Muscle layer of duodenum (tissue), 2 donors: ENCODE data around the gene ZRANB3.
"Not testable (repeated sequence)": the region's sequence is repeated elsewhere in the genome, so short reads cannot be mapped to it uniquely, and the experiment has no call there.

Experiments
- H3K27ac ChIP-seq: one replicate; pipeline ENCODE4 v1.7.0; 2013; ENCODE audit warnings: mild to moderate bottlenecking, low read length
- H3K27me3 ChIP-seq: one replicate; pipeline ENCODE4 v1.7.0; 2013; ENCODE audit warnings: low read depth, mild to moderate bottlenecking, control low read depth, low read length
- H3K36me3 ChIP-seq, 2 donors: one replicate each; pipeline ENCODE4 v1.7.0; 2013; ENCODE audit warnings: low read length in 2 of 2, control low read depth in 1 of 2, mild to moderate bottlenecking in 1 of 2; ENCODE audit not compliant: insufficient read depth in 2 of 2, control insufficient read depth in 1 of 2
- H3K4me1 ChIP-seq, 2 donors: one replicate each; pipeline ENCODE4 v1.7.0; 2013; ENCODE audit warnings: low read length in 2 of 2, mild to moderate bottlenecking in 2 of 2, control low read depth in 1 of 2, moderate library complexity in 1 of 2; ENCODE audit not compliant: insufficient read depth in 2 of 2, control insufficient read depth in 1 of 2
- H3K4me3 ChIP-seq, 2 donors: one replicate each; pipeline ENCODE4 v1.7.0; 2013; ENCODE audit warnings: low read length in 2 of 2, low read depth in 1 of 2, mild to moderate bottlenecking in 1 of 2
- H3K9me3 ChIP-seq, 2 donors: one replicate each; pipeline ENCODE4 v1.7.0; 2013; ENCODE audit warnings: low read length in 2 of 2, control low read depth in 1 of 2, mild to moderate bottlenecking in 1 of 2; ENCODE audit not compliant: control insufficient read depth in 1 of 2
- donor health status: healthy.

Gene ZRANB3

DNA sequence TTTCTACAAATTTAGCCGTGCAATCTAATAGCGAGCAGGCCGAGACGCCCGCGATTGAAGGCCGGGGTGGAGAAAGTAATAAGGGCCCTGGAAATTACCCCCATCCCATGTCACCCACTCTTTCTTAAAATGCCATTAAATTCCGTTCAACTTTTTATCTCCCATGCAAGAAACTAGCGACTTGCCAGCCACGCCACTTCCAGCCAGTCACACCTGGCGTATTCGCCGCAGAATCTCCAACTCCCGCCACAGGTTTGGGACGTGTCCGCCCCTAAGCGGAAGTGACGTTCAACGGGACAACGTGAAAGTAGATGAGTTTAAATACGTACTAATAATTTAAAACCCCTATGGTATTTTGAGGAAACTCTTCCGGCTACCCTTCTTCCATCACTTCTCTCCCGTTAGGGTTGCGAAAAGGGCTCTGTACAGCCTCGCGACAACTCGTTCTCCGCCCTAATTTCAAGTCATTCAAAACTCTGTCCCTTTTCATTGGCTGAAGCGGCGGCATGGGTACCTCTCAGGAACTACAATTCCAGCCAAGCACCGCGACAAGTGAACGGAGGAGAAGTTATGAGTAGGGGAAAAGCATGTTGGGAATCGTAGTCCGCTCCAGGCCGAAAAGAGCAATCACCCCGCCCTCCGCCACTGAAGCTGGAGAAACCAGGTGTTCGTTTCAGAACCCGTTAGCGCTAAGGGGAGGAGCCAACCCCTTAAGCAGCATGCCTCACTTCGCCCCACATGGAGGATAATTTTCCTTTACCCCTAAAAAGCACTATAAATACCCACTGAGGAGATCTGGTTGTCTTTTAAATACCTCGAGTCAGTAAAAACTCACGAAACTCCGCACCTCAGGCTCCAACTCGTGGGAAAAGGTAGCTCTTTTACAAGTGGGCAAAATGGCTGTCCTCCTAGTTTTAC, at the start of gene ZRANB3:
ZRANB3 (minus strand) TSS at position 906 of the 918 bp plus-strand sequence.
- no peaks in the 10 kb centered on the region for H3K9me3 ChIP-seq
- peak within 1 kb of the TSS; percentile 99 for H3K27ac ChIP-seq
- peaks cover 5 to 13% of the 10 kb centered on the region in 2 donors for H3K4me1 ChIP-seq
- H3K27me3 ChIP-seq, result no peaks in the 10 kb centered on the region
- H3K4me3 ChIP-seq, result peak within 1 kb of the TSS; percentile 97 to 99
- no peaks in the 10 kb centered on the region for H3K36me3 ChIP-seq

DNA sequence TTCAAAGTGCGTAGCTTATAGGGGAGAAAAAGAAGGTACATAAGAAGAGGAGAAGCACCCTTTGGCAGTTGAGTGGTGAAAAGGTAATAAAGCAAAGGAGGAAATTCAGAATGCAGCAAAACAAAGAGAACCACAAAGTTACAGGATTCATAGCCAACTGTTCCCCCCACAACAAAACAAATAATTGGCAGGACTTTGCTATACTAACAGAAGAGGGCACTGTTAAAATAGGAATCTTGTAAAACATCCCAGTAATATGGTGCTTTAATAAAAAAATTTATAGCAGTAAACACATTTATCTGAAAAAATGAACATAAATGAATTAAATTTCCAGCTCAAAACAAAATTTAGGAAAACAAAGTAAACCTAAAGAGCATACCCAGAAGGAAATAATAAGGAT, 42.6 kb upstream of the ZRANB3 start:
- H3K4me3 ChIP-seq, result no peak overlapping the region
- no peaks in the 10 kb centered on the region for H3K36me3 ChIP-seq
- no peak overlapping the region for H3K27ac ChIP-seq
- H3K9me3 ChIP-seq, result no peaks in the 10 kb centered on the region
- H3K4me1 ChIP-seq, result no peaks in the 10 kb centered on the region
- H3K27me3 ChIP-seq, result no peaks in the 10 kb centered on the region

DNA sequence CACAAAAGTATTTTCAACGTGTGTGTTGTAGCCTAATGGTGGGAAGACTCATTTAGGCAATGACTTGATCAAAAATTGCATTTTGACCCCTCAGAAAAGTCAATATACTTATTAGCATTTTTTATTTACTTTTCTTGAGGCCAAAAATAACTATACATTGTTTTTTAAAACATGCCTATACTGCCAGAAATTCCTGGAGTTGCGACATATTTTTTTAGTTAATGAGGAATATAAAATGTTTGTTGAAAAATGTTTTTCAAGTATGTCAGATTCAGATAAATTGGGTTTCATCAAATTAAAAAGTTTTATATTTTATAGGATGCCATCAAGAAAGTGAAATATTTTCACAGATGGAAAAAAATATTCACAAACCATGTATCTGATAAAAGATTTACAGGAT, 39.9 kb upstream of the ZRANB3 start:
- Histone ChIP-seq H3K4me3 (no peak overlapping the region), H3K9me3 (no peaks in the 10 kb centered on the region), H3K27ac (no peak overlapping the region), H3K4me1 (no peaks in the 10 kb centered on the region), H3K27me3 (no peaks in the 10 kb centered on the region), H3K36me3 (no peaks in the 10 kb centered on the region)

GRCh38 chr2:135563793-135564192, 32.8 kb upstream of the ZRANB3 start:
- Histone ChIP-seq H3K4me3 (no peak overlapping the region), H3K4me1 (no peaks in the 10 kb centered on the region), H3K9me3 (no peaks in the 10 kb centered on the region), H3K36me3 (no peaks in the 10 kb centered on the region), H3K27ac (no peak overlapping the region), H3K27me3 (no peaks in the 10 kb centered on the region)

DNA sequence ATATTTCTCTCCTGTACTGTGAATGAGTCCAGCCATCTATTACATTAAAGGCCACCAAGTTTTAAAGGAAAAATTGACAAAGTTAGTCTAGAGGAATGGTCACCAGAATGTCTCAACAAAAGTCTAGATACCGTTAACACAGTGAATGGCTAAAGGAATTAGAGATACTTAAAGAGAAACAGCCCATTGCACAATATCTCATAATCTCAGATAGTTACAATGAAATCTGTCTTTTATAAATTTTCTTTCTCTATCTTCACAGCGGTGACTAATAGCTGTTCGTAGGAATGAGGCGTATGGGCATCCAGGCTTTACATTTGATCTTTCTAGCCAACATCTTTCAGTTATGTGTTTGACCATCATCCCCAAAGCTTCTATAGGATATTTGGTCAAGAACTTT, 30.9 kb upstream of the ZRANB3 start:
- Histone ChIP-seq H3K9me3 (no peaks in the 10 kb centered on the region), H3K27ac (no peak overlapping the region), H3K4me1 (no peaks in the 10 kb centered on the region)

DNA sequence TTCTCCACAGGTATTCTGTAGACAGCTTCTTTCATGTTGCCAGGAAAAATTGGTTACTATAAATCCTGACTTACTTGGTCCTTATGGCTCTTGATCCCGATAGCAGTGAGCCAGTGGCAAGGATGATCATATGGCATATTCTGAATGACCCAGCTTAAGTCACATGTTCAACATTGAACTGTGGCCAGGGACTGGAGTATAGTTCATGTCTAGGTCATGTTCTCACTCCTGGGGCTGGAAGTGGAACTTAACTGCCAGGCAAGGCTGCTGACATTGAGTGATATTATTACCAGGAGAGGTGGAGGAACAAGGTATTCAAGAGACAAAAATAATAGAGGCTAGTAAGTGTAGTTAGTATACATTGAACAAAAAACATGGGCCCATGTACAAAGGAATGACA, 26.5 kb upstream of the ZRANB3 start:
- Histone ChIP-seq H3K9me3 (no peaks in the 10 kb centered on the region), H3K36me3 (no peaks in the 10 kb centered on the region), H3K4me1 (no peaks in the 10 kb centered on the region)

More for the DNA sequence above, 30.9 kb upstream of the ZRANB3 start:
- no peak overlapping the region for H3K4me3 ChIP-seq
- no peaks in the 10 kb centered on the region for H3K36me3 ChIP-seq
- H3K27me3 ChIP-seq, result no peaks in the 10 kb centered on the region

DNA sequence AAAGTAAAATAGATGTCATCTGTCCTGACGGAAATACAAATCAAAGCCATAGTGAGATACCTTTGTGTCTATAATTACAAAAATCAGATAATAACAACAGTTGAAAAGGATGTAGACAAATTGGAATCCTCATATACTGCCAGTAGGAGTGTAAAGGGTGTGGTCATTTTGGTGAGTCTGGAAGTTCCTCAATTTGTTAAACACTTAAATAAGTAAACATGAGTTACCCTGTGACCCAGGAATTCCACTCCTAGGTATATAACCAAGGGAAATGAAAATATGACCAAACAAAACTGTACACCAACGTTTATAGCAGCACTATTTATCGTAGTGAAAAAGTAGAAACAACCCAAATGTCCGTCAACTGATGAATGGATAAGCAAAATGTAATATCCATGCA, 24.3 kb upstream of the ZRANB3 start:
- no peaks in the 10 kb centered on the region for H3K27me3 ChIP-seq
- H3K27ac ChIP-seq, result no peak overlapping the region
- no peaks in the 10 kb centered on the region for H3K9me3 ChIP-seq
- H3K4me3 ChIP-seq, result no peak overlapping the region
- no peaks in the 10 kb centered on the region for H3K36me3 ChIP-seq
- H3K4me1 ChIP-seq, result no peaks in the 10 kb centered on the region

More for the DNA sequence above, 26.5 kb upstream of the ZRANB3 start:
- H3K4me3 ChIP-seq, result no peak overlapping the region
- H3K27me3 ChIP-seq, result no peaks in the 10 kb centered on the region
- H3K27ac ChIP-seq, result no peak overlapping the region

GRCh38 chr2:135552887-135553286, 21.9 kb upstream of the ZRANB3 start:
- no peaks in the 10 kb centered on the region for H3K4me1 ChIP-seq
- no peaks in the 10 kb centered on the region for H3K9me3 ChIP-seq
- H3K27ac ChIP-seq, result no peak overlapping the region
- no peaks in the 10 kb centered on the region for H3K36me3 ChIP-seq
- no peaks in the 10 kb centered on the region for H3K27me3 ChIP-seq
- H3K4me3 ChIP-seq, result no peak overlapping the region

DNA sequence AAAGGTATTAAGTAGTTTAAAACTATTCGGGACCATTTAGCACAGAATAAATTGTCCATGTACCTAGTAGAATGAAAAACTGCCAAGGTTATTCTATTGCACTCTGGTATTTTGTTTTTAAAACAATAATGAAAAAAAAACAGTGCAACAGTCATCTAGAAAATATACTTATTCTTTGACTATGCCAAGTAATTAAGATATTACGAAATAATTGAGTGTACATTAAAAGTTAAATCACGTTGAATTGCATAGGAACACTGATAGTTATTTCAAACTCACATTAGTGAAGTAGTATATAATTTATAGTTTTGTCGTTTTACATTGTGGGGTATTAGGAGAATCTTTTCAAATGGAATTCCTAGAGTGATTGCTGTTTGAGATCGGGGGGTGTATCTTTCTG, 20.3 kb upstream of the ZRANB3 start:
- no peaks in the 10 kb centered on the region for H3K9me3 ChIP-seq
- no peak overlapping the region for H3K4me3 ChIP-seq
- H3K27me3 ChIP-seq, result no peaks in the 10 kb centered on the region
- H3K4me1 ChIP-seq, result no peaks in the 10 kb centered on the region
- no peak overlapping the region for H3K27ac ChIP-seq
- H3K36me3 ChIP-seq, result no peaks in the 10 kb centered on the region

DNA sequence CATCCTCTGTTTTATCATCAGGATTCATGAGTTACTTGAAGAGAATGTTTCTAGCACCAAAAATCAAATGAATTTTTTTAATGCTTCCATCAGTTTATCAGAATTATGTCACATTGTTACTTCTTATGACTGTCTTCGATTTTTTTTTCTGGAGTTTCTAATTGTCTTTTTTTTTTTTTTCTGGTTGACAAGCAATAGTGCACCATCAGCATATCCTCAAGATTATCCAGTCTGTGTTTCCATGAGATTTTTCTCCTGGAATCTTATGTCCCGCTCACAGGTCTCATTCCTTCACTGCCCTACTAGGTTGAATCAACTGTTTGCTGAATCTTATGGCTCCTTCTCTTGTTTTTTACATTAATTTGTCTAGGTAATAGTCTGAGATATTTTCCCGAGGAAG, 16.3 kb upstream of the ZRANB3 start:
- Histone ChIP-seq H3K4me3 (no peak overlapping the region), H3K27me3 (no peaks in the 10 kb centered on the region), H3K36me3 (no peaks in the 10 kb centered on the region), H3K27ac (no peak overlapping the region), H3K9me3 (no peaks in the 10 kb centered on the region), H3K4me1 (no peaks in the 10 kb centered on the region)

- Histone ChIP-seq H3K27ac (no peak overlapping the region), H3K36me3 (no peaks in the 10 kb centered on the region), H3K27me3 (no peaks in the 10 kb centered on the region), H3K4me3 (no peak overlapping the region), H3K4me1 (no peaks in the 10 kb centered on the region), H3K9me3 (no peaks in the 10 kb centered on the region)
Observed at GRCh38 chr2:135546436-135546835, 15.4 kb upstream of the ZRANB3 start.

DNA sequence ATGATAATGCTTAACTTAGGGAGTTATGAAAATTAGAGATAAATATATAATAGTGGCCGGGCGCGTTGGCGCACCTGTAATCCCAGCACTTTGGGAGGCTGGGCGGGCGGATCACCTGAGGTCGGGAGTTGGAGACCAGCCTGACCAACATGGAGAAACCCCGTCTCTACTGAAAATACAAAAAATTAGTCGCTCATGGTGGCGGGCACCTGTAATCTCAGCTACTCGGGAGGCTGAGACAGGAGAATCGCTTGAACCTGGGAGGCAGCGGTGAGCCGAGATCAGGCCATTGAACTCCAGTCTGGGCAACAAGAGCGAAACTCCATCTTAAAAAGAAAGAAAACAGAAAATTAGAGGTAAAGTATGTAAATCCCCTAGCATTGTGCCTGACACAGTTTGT, 2.5 kb upstream of the ZRANB3 start:
- not testable (repeated sequence) for H3K36me3 ChIP-seq, H3K27ac ChIP-seq, H3K4me3 ChIP-seq, H3K9me3 ChIP-seq, H3K27me3 ChIP-seq
- peaks cover 5 to 13% of the 10 kb centered on the region in 2 donors for H3K4me1 ChIP-seq
